NCI-H146 (cell line): ENCODE data around the gene PCDHA12.
"Not testable (repeated sequence)": the region's sequence is repeated elsewhere in the genome, so short reads cannot be mapped to it uniquely, and the experiment has no call there.

ENCODE experiments used
- DNase-seq: peaks from one replicate; lab custom pipeline; 2025; lab: John Stamatoyannopoulos, UW

PCDHA12 gene

GRCh38 chr5:140875085-140876065 is at the start of gene PCDHA12:
Gene PCDHA12, plus strand, starts transcription at chr5:140875308. Its CDS starts 165 bp downstream, at chr5:140875473.
- no peak for DNase-seq

- no peak for DNase-seq
These were observed 47.3 kb upstream of the PCDHA12 start, which contains the start of gene PCDHA6 for GRCh38 chr5:140827704-140828361. Gene PCDHA6, plus strand, starts transcription at chr5:140827960. Its CDS starts 132 bp downstream, at chr5:140828092.

GRCh38 chr5:140828362-140828737 is 46.8 kb upstream of the PCDHA12 start:
- no peak for DNase-seq

- not testable (repeated sequence) for DNase-seq
These were observed 45.3 kb upstream of the PCDHA12 start for GRCh38 chr5:140829511-140830501.

- DNase-seq, result no peak
These were observed 41.1 kb upstream of the PCDHA12 start, which contains the start of gene PCDHA7 for GRCh38 chr5:140833993-140834392. Gene PCDHA7, plus strand, starts transcription at chr5:140834269. Its CDS starts 115 bp downstream, at chr5:140834384.

GRCh38 chr5:140834439-140835008 is 40.6 kb upstream of the PCDHA12 start:
- DNase-seq, result not testable (repeated sequence)

GRCh38 chr5:140835622-140836510 is 39.2 kb upstream of the PCDHA12 start:
- no peak for DNase-seq

GRCh38 chr5:140840978-140841962 is 33.8 kb upstream of the PCDHA12 start, which contains the start of gene PCDHA8:
Gene PCDHA8, plus strand, starts transcription at chr5:140841187. Its CDS starts 135 bp downstream, at chr5:140841322.
- DNase-seq, result no peak

GRCh38 chr5:140842798-140843733 is 32.0 kb upstream of the PCDHA12 start:
- no peak for DNase-seq

- not testable (repeated sequence) for DNase-seq
These were observed 26.7 kb upstream of the PCDHA12 start, which contains the start of gene PCDHA9 for GRCh38 chr5:140848139-140849102. Gene PCDHA9, plus strand, starts transcription at chr5:140848382. Its CDS starts 114 bp downstream, at chr5:140848496.

- DNase-seq, result not testable (repeated sequence)
These were observed 25.1 kb upstream of the PCDHA12 start for GRCh38 chr5:140849831-140850634.

- no peak for DNase-seq
These were observed 19.1 kb upstream of the PCDHA12 start, which contains the start of gene PCDHA10 for GRCh38 chr5:140855772-140856674. Gene PCDHA10, plus strand, starts transcription at chr5:140855897. Its CDS starts 152 bp downstream, at chr5:140856049.

GRCh38 chr5:140857177-140857986 is 17.7 kb upstream of the PCDHA12 start:
- no peak for DNase-seq

GRCh38 chr5:140857987-140858240 is 17.2 kb upstream of the PCDHA12 start:
- no peak for DNase-seq
